H9 (cell line): ENCODE measurements around the gene GPR37L1. TPM values are rescaled to one million over a fixed set of nuclear protein-coding genes. Genes with fewer than 3 reads are reported as not detected.
A peak's percentile ranks its signal among the peaks of the same experiment; 100 is the strongest.
"Not testable (repeated sequence)": the region's sequence is repeated elsewhere in the genome, so short reads cannot be mapped to it uniquely, and the experiment has no call there.

Experiments
- DNase-seq: peaks from one replicate; pipeline ENCODE4 v3.0.0-alpha.2; 2017
- H2AFZ ChIP-seq: one replicate; pipeline ENCODE4 v1.6.1; 2013; ENCODE audit warnings: mild to moderate bottlenecking, low read length, control low read depth, moderate library complexity
- H2AK5ac ChIP-seq: 2 replicates; pipeline ENCODE4 v1.6.1; 2013; ENCODE audit warnings: low read length, control low read depth, mixed read lengths; ENCODE audit not compliant: insufficient read length
- H2BK120ac ChIP-seq: one replicate; pipeline ENCODE4 v1.6.1; 2013; ENCODE audit warnings: low read depth, mild to moderate bottlenecking, low read length, control low read depth, inconsistent platforms; ENCODE audit not compliant: poor library complexity, severe bottlenecking
- H2BK12ac ChIP-seq: 2 replicates; pipeline ENCODE4 v1.6.1; 2013; ENCODE audit warnings: low read length, control low read depth, mixed read lengths, low read depth; ENCODE audit not compliant: insufficient read length
- H2BK15ac ChIP-seq: 2 replicates; pipeline ENCODE4 v1.6.1; 2013; ENCODE audit warnings: low read depth, low read length, control low read depth
- H2BK20ac ChIP-seq: one replicate; pipeline ENCODE4 v1.6.1; 2013; ENCODE audit warnings: low read depth, mild to moderate bottlenecking, low read length, control low read depth, inconsistent platforms; ENCODE audit not compliant: poor library complexity, severe bottlenecking
- H2BK5ac ChIP-seq: 2 replicates; pipeline ENCODE4 v1.6.1; 2013; ENCODE audit warnings: low read length, control low read depth, mixed read lengths; ENCODE audit not compliant: insufficient read length
- H3K14ac ChIP-seq: 2 replicates; pipeline ENCODE4 v1.6.1; 2013; ENCODE audit warnings: low read length, control low read depth; ENCODE audit not compliant: insufficient read depth
- H3K18ac ChIP-seq: 2 replicates; pipeline ENCODE4 v1.6.1; 2013; ENCODE audit warnings: low read depth, mild to moderate bottlenecking, mixed read lengths, low read length, control low read depth; ENCODE audit not compliant: insufficient read length
- H3K23ac ChIP-seq: 2 replicates; pipeline ENCODE4 v1.6.1; 2013; ENCODE audit warnings: low read length, control low read depth, mixed read lengths, low read depth; ENCODE audit not compliant: insufficient read length
- H3K23me2 ChIP-seq: 2 replicates; pipeline ENCODE4 v1.6.1; 2013; ENCODE audit warnings: low read depth, mild to moderate bottlenecking, mixed read lengths, low read length, control low read depth; ENCODE audit not compliant: insufficient read length, poor library complexity, severe bottlenecking
- H3K27ac ChIP-seq: 2 replicates; pipeline ENCODE4 v1.5.1; 2013; ENCODE audit warnings: low read length, control low read depth, mixed read lengths, low read depth; ENCODE audit not compliant: insufficient read length
- H3K27me3 ChIP-seq: 2 replicates; pipeline ENCODE4 v1.6.1; 2013; ENCODE audit warnings: low read length, control low read depth, inconsistent platforms; ENCODE audit not compliant: insufficient read depth
- H3K4ac ChIP-seq: 2 replicates; pipeline ENCODE4 v1.6.1; 2013; ENCODE audit warnings: low read depth, mild to moderate bottlenecking, control low read depth, inconsistent platforms, low read length, moderate library complexity
- H3K4me1 ChIP-seq: 2 replicates; pipeline ENCODE4 v1.6.1; 2013; ENCODE audit warnings: low read length, control low read depth, inconsistent platforms; ENCODE audit not compliant: insufficient read depth
- H3K4me2 ChIP-seq: 2 replicates; pipeline ENCODE4 v1.6.1; 2013; ENCODE audit warnings: low read length, control low read depth, mixed read lengths; ENCODE audit not compliant: insufficient read length, insufficient read depth
- H3K56ac ChIP-seq: 2 replicates; pipeline ENCODE4 v1.6.1; 2013; ENCODE audit warnings: low read depth, mild to moderate bottlenecking, mixed read lengths, low read length, control low read depth; ENCODE audit not compliant: insufficient read length
- H3K79me1 ChIP-seq: 2 replicates; pipeline ENCODE4 v1.6.1; 2013; ENCODE audit warnings: low read depth, mild to moderate bottlenecking, moderate library complexity, low read length, control low read depth, inconsistent platforms; ENCODE audit not compliant: insufficient read depth, poor library complexity, severe bottlenecking
- H3K79me2 ChIP-seq: 2 replicates; pipeline ENCODE4 v1.6.1; 2013; ENCODE audit warnings: low read length, control low read depth, inconsistent platforms; ENCODE audit not compliant: insufficient read depth
- H3K9ac ChIP-seq: 2 replicates; pipeline ENCODE4 v1.6.1; 2013; ENCODE audit warnings: low read length, control low read depth, mixed read lengths; ENCODE audit not compliant: insufficient read length; ENCODE audit errors: extremely low read depth
- H3K9me3 ChIP-seq: one replicate; pipeline ENCODE4 v1.6.1; 2013; ENCODE audit warnings: low read depth, low read length, inconsistent platforms; ENCODE audit not compliant: control insufficient read depth
- H3T11ph ChIP-seq: one replicate; pipeline ENCODE4 v1.6.1; 2013; ENCODE audit warnings: mild to moderate bottlenecking, low read length, control low read depth, inconsistent platforms
- H4K20me1 ChIP-seq: one replicate; pipeline ENCODE4 v1.6.1; 2013; ENCODE audit not compliant: control insufficient read depth, insufficient read length, insufficient read depth
- H4K5ac ChIP-seq: 2 replicates; pipeline ENCODE4 v1.6.1; 2013; ENCODE audit warnings: low read depth, mild to moderate bottlenecking, mixed read lengths, low read length, control low read depth; ENCODE audit not compliant: insufficient read length
- H4K8ac ChIP-seq: replicated peaks from 2 replicates; pipeline ENCODE4 v1.6.1; 2013; ENCODE audit warnings: low read length, control low read depth, mixed read lengths, low read depth; ENCODE audit not compliant: insufficient read length
- H4K91ac ChIP-seq: 2 replicates; pipeline ENCODE4 v1.6.1; 2013; ENCODE audit warnings: low read depth, mild to moderate bottlenecking, moderate library complexity, mixed read lengths, low read length, control low read depth; ENCODE audit not compliant: insufficient read length
- H3K27ac Mint-ChIP-seq, 3 experiments: 2 replicates in 2 of 3; 3 replicates in 1 of 3; pipeline ENCODE4 v1.8.0; 2020 to 2021; ENCODE audit warnings: mixed read lengths in 3 of 3, mild to moderate bottlenecking in 1 of 3, moderate library complexity in 1 of 3
- H3K27me3 Mint-ChIP-seq: 2 replicates; pipeline ENCODE4 v1.8.0; 2021; ENCODE audit warnings: low read depth, mild to moderate bottlenecking, moderate library complexity, mixed read lengths
- H3K36me3 Mint-ChIP-seq, 3 experiments: 2 replicates in 2 of 3; 3 replicates in 1 of 3; pipeline ENCODE4 v1.8.0; 2020 to 2021; ENCODE audit warnings: low read depth in 3 of 3, mixed read lengths in 3 of 3; ENCODE audit not compliant: insufficient read depth in 1 of 3
- H3K4me1 Mint-ChIP-seq, 2 experiments: 2 replicates each; pipeline ENCODE4 v1.8.0; 2020; ENCODE audit warnings: mixed read lengths in 2 of 2
- H3K4me3 Mint-ChIP-seq, 2 experiments: 2 replicates in 1 of 2; 3 replicates in 1 of 2; pipeline ENCODE4 v1.8.0; 2020 to 2021; ENCODE audit warnings: mild to moderate bottlenecking in 2 of 2, mixed read lengths in 2 of 2, moderate library complexity in 1 of 2
- H3K9me3 Mint-ChIP-seq, 2 experiments: 2 replicates in 1 of 2; 3 replicates in 1 of 2; pipeline ENCODE4 v1.8.0; 2020; ENCODE audit warnings: mild to moderate bottlenecking in 2 of 2, mixed read lengths in 2 of 2, moderate library complexity in 1 of 2
- CTCF ChIP-seq: fragments of 200-600 bp; sonication (generic); conservative IDR thresholded peaks from 3 replicates; pipeline ENCODE4 v1.8.0; 2021; ENCODE audit warnings: antibody characterized with exemption, mild to moderate bottlenecking
- WGBS: extraction: QIAGEN DNeasy Blood & Tissue Kit; methylation state at CpG from one replicate; pipeline ENCODE4 v1.1.7; 2013; ENCODE audit warnings: missing lambda C conversion rate, low lambda C conversion rate, mixed read lengths; ENCODE audit not compliant: insufficient read length; ENCODE audit errors: extremely low coverage; 5-methylcytosine and 5-hydroxymethylcytosine counted together
- total RNA-seq: library from RNA; stranded (reverse); gene quantifications from 2 replicates; pipeline ENCODE4 v1.2.1, GENCODE V29; 2021

The GPR37L1 gene
- total RNA-seq, 1 experiment from 2014 or later, result 0.11 TPM

DNA sequence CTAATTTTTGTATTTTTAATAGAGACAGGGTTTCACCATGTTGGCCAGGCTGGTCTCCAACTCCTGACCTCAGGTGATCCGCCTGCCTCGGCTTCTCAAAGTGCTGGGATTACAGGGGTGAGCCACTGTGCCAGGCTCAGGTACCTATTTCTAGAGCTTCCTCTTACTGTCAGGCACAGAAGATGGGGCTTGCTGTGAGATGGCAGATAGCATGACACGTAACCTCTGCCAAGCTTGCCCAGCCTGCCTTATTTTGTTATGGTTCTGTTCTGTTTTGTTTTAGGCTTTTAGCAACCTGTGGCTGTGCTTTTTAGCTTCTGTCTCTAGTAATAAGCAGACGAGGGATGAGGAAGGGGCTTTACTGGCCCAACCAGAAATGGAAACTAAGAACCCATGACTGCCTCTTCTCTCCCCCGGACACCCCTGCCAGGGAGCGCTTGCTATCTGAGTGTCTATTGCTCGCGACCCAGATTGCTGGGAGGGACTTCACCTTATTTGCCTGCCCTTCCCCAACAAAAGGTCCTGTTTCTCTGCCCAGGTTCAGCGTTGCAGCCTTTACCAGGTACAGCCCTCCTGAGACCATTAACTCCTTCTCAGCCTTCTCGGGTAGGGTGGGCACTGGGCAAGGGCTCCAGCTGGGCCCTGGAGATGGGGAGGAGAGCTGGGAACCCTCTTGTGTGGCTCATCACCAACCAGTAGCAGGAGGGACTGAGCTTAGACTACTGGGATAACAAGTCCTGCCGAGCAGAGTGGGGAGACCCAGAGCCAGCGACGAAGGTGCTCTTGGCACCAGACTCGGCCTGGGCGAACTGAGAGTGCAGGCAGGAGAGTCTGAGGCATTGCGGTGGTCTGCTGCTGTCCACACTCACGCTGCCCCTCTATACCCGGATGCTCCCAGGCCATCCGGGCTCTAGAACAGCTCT lies 57.4 kb downstream of the GPR37L1 start:
- TF ChIP-seq CTCF, result no peak
- no peak overlapping the region for H3K27ac Mint-ChIP-seq
- H3K27me3 Mint-ChIP-seq, result peaks cover 8% of the 10 kb centered on the region
- Histone ChIP-seq H3K23me2 (no peaks in the 10 kb centered on the region), H3K23ac (no peak overlapping the region), H2AK5ac (no peak overlapping the region), H2AFZ (no peak overlapping the region), H2BK5ac (no peak overlapping the region), H2BK120ac (no peak overlapping the region), H2BK15ac (no peak overlapping the region), H3K9me3 (no peaks in the 10 kb centered on the region), H3K4me2 (no peak overlapping the region), H3K14ac (peak overlapping the region; percentile 5; the same call in 1 of the 2 replicates), H3K79me1 (no peaks in the 10 kb centered on the region), H3K27me3 (no peaks in the 10 kb centered on the region), H2BK20ac (no peak overlapping the region), H3T11ph (no peak overlapping the region), H4K91ac (no peak overlapping the region), H3K4me1 (peaks cover 3% of the 10 kb centered on the region; the same call in 1 of the 2 replicates), H4K8ac (no peak overlapping the region), H4K5ac (no peak overlapping the region), H3K18ac (no peak overlapping the region), H3K27ac (no peak overlapping the region), H3K4ac (no peak overlapping the region), H3K9ac (no peak overlapping the region), H3K56ac (no peak overlapping the region), H3K79me2 (no peaks in the 10 kb centered on the region), H4K20me1 (no peaks in the 10 kb centered on the region), H2BK12ac (no peak overlapping the region)
- H3K9me3 Mint-ChIP-seq, result no peaks in the 10 kb centered on the region; a peak in 1 of 5 replicates
- peaks cover 10 to 12% of the 10 kb centered on the region in 2 experiments for H3K4me1 Mint-ChIP-seq
- H3K36me3 Mint-ChIP-seq, result no peaks in the 10 kb centered on the region
- WGBS, result no CpG with 5 or more reads among the region's 19 CpGs
- DNase-seq, result no peak
- no peak overlapping the region for H3K4me3 Mint-ChIP-seq

GRCh38 chr1:202180751-202181139 lies 58.0 kb downstream of the GPR37L1 start:
- not testable (repeated sequence) for H3K27ac ChIP-seq, H2BK12ac ChIP-seq, H3K4ac ChIP-seq, H3K23me2 ChIP-seq, H3K23ac ChIP-seq, H2BK20ac ChIP-seq, H4K91ac ChIP-seq, H3K4me3 Mint-ChIP-seq, H3K27me3 ChIP-seq, H2BK15ac ChIP-seq, H2BK5ac ChIP-seq, H3K9me3 ChIP-seq, H3K27me3 Mint-ChIP-seq, H3K36me3 Mint-ChIP-seq, H3K79me1 ChIP-seq, H3K79me2 ChIP-seq, H2AFZ ChIP-seq, H3K9me3 Mint-ChIP-seq, H3K4me2 ChIP-seq, H4K5ac ChIP-seq, DNase-seq, H2BK120ac ChIP-seq, H3K56ac ChIP-seq, H3K14ac ChIP-seq, H3K4me1 ChIP-seq, H3T11ph ChIP-seq, H3K9ac ChIP-seq, H3K18ac ChIP-seq, H4K20me1 ChIP-seq, H4K8ac ChIP-seq, H2AK5ac ChIP-seq, H3K27ac Mint-ChIP-seq
- WGBS, result no CpG with 5 or more reads among the region's 2 CpGs
- peaks cover 12 to 18% of the 10 kb centered on the region in 2 experiments for H3K4me1 Mint-ChIP-seq
